H9 (cell line): ENCODE results near the gene TM9SF3. TPM values are rescaled to one million over a fixed set of nuclear protein-coding genes. Genes with fewer than 3 reads are reported as not detected.

Experiments used
- DNase-seq: peaks from one replicate; pipeline ENCODE4 v3.0.0-alpha.2; 2017
- H2AFZ ChIP-seq: one replicate; pipeline ENCODE4 v1.6.1; 2013; ENCODE audit warnings: mild to moderate bottlenecking, low read length, control low read depth, moderate library complexity
- H2AK5ac ChIP-seq: 2 replicates; pipeline ENCODE4 v1.6.1; 2013; ENCODE audit warnings: low read length, control low read depth, mixed read lengths; ENCODE audit not compliant: insufficient read length
- H2BK120ac ChIP-seq: one replicate; pipeline ENCODE4 v1.6.1; 2013; ENCODE audit warnings: low read depth, mild to moderate bottlenecking, low read length, control low read depth, inconsistent platforms; ENCODE audit not compliant: poor library complexity, severe bottlenecking
- H2BK12ac ChIP-seq: 2 replicates; pipeline ENCODE4 v1.6.1; 2013; ENCODE audit warnings: low read length, control low read depth, mixed read lengths, low read depth; ENCODE audit not compliant: insufficient read length
- H2BK15ac ChIP-seq: 2 replicates; pipeline ENCODE4 v1.6.1; 2013; ENCODE audit warnings: low read depth, low read length, control low read depth
- H2BK20ac ChIP-seq: one replicate; pipeline ENCODE4 v1.6.1; 2013; ENCODE audit warnings: low read depth, mild to moderate bottlenecking, low read length, control low read depth, inconsistent platforms; ENCODE audit not compliant: poor library complexity, severe bottlenecking
- H2BK5ac ChIP-seq: 2 replicates; pipeline ENCODE4 v1.6.1; 2013; ENCODE audit warnings: low read length, control low read depth, mixed read lengths; ENCODE audit not compliant: insufficient read length
- H3K14ac ChIP-seq: 2 replicates; pipeline ENCODE4 v1.6.1; 2013; ENCODE audit warnings: low read length, control low read depth; ENCODE audit not compliant: insufficient read depth
- H3K18ac ChIP-seq: 2 replicates; pipeline ENCODE4 v1.6.1; 2013; ENCODE audit warnings: low read depth, mild to moderate bottlenecking, mixed read lengths, low read length, control low read depth; ENCODE audit not compliant: insufficient read length
- H3K23ac ChIP-seq: 2 replicates; pipeline ENCODE4 v1.6.1; 2013; ENCODE audit warnings: low read length, control low read depth, mixed read lengths, low read depth; ENCODE audit not compliant: insufficient read length
- H3K23me2 ChIP-seq: 2 replicates; pipeline ENCODE4 v1.6.1; 2013; ENCODE audit warnings: low read depth, mild to moderate bottlenecking, mixed read lengths, low read length, control low read depth; ENCODE audit not compliant: insufficient read length, poor library complexity, severe bottlenecking
- H3K27ac ChIP-seq: 2 replicates; pipeline ENCODE4 v1.5.1; 2013; ENCODE audit warnings: low read length, control low read depth, mixed read lengths, low read depth; ENCODE audit not compliant: insufficient read length
- H3K27me3 ChIP-seq: 2 replicates; pipeline ENCODE4 v1.6.1; 2013; ENCODE audit warnings: low read length, control low read depth, inconsistent platforms; ENCODE audit not compliant: insufficient read depth
- H3K4ac ChIP-seq: 2 replicates; pipeline ENCODE4 v1.6.1; 2013; ENCODE audit warnings: low read depth, mild to moderate bottlenecking, control low read depth, inconsistent platforms, low read length, moderate library complexity
- H3K4me1 ChIP-seq: 2 replicates; pipeline ENCODE4 v1.6.1; 2013; ENCODE audit warnings: low read length, control low read depth, inconsistent platforms; ENCODE audit not compliant: insufficient read depth
- H3K4me2 ChIP-seq: 2 replicates; pipeline ENCODE4 v1.6.1; 2013; ENCODE audit warnings: low read length, control low read depth, mixed read lengths; ENCODE audit not compliant: insufficient read length, insufficient read depth
- H3K56ac ChIP-seq: 2 replicates; pipeline ENCODE4 v1.6.1; 2013; ENCODE audit warnings: low read depth, mild to moderate bottlenecking, mixed read lengths, low read length, control low read depth; ENCODE audit not compliant: insufficient read length
- H3K79me1 ChIP-seq: 2 replicates; pipeline ENCODE4 v1.6.1; 2013; ENCODE audit warnings: low read depth, mild to moderate bottlenecking, moderate library complexity, low read length, control low read depth, inconsistent platforms; ENCODE audit not compliant: insufficient read depth, poor library complexity, severe bottlenecking
- H3K79me2 ChIP-seq: 2 replicates; pipeline ENCODE4 v1.6.1; 2013; ENCODE audit warnings: low read length, control low read depth, inconsistent platforms; ENCODE audit not compliant: insufficient read depth
- H3K9ac ChIP-seq: 2 replicates; pipeline ENCODE4 v1.6.1; 2013; ENCODE audit warnings: low read length, control low read depth, mixed read lengths; ENCODE audit not compliant: insufficient read length; ENCODE audit errors: extremely low read depth
- H3K9me3 ChIP-seq: one replicate; pipeline ENCODE4 v1.6.1; 2013; ENCODE audit warnings: low read depth, low read length, inconsistent platforms; ENCODE audit not compliant: control insufficient read depth
- H3T11ph ChIP-seq: one replicate; pipeline ENCODE4 v1.6.1; 2013; ENCODE audit warnings: mild to moderate bottlenecking, low read length, control low read depth, inconsistent platforms
- H4K20me1 ChIP-seq: one replicate; pipeline ENCODE4 v1.6.1; 2013; ENCODE audit not compliant: control insufficient read depth, insufficient read length, insufficient read depth
- H4K5ac ChIP-seq: 2 replicates; pipeline ENCODE4 v1.6.1; 2013; ENCODE audit warnings: low read depth, mild to moderate bottlenecking, mixed read lengths, low read length, control low read depth; ENCODE audit not compliant: insufficient read length
- H4K8ac ChIP-seq: replicated peaks from 2 replicates; pipeline ENCODE4 v1.6.1; 2013; ENCODE audit warnings: low read length, control low read depth, mixed read lengths, low read depth; ENCODE audit not compliant: insufficient read length
- H4K91ac ChIP-seq: 2 replicates; pipeline ENCODE4 v1.6.1; 2013; ENCODE audit warnings: low read depth, mild to moderate bottlenecking, moderate library complexity, mixed read lengths, low read length, control low read depth; ENCODE audit not compliant: insufficient read length
- H3K27ac Mint-ChIP-seq, 3 experiments: 2 replicates in 2 of 3; 3 replicates in 1 of 3; pipeline ENCODE4 v1.8.0; 2020 to 2021; ENCODE audit warnings: mixed read lengths in 3 of 3, mild to moderate bottlenecking in 1 of 3, moderate library complexity in 1 of 3
- H3K27me3 Mint-ChIP-seq: 2 replicates; pipeline ENCODE4 v1.8.0; 2021; ENCODE audit warnings: low read depth, mild to moderate bottlenecking, moderate library complexity, mixed read lengths
- H3K36me3 Mint-ChIP-seq, 3 experiments: 2 replicates in 2 of 3; 3 replicates in 1 of 3; pipeline ENCODE4 v1.8.0; 2020 to 2021; ENCODE audit warnings: low read depth in 3 of 3, mixed read lengths in 3 of 3; ENCODE audit not compliant: insufficient read depth in 1 of 3
- H3K4me1 Mint-ChIP-seq, 2 experiments: 2 replicates each; pipeline ENCODE4 v1.8.0; 2020; ENCODE audit warnings: mixed read lengths in 2 of 2
- H3K4me3 Mint-ChIP-seq, 2 experiments: 2 replicates in 1 of 2; 3 replicates in 1 of 2; pipeline ENCODE4 v1.8.0; 2020 to 2021; ENCODE audit warnings: mild to moderate bottlenecking in 2 of 2, mixed read lengths in 2 of 2, moderate library complexity in 1 of 2
- H3K9me3 Mint-ChIP-seq, 2 experiments: 2 replicates in 1 of 2; 3 replicates in 1 of 2; pipeline ENCODE4 v1.8.0; 2020; ENCODE audit warnings: mild to moderate bottlenecking in 2 of 2, mixed read lengths in 2 of 2, moderate library complexity in 1 of 2
- WGBS: extraction: QIAGEN DNeasy Blood & Tissue Kit; methylation state at CpG from one replicate; pipeline ENCODE4 v1.1.7; 2013; ENCODE audit warnings: missing lambda C conversion rate, low lambda C conversion rate, mixed read lengths; ENCODE audit not compliant: insufficient read length; ENCODE audit errors: extremely low coverage; 5-methylcytosine and 5-hydroxymethylcytosine counted together
- total RNA-seq: library from RNA; stranded (reverse); gene quantifications from 2 replicates; pipeline ENCODE4 v1.2.1, GENCODE V29; 2021
- TF ChIP-seq, protein P1 (sequence below): fragments of 200-600 bp; sonication (generic); conservative IDR thresholded peaks from 3 replicates; pipeline ENCODE4 v1.8.0; 2021; ENCODE audit warnings: antibody characterized with exemption, mild to moderate bottlenecking

Gene TM9SF3
- total RNA-seq, 1 experiment from 2014 or later = 120 TPM

DNA sequence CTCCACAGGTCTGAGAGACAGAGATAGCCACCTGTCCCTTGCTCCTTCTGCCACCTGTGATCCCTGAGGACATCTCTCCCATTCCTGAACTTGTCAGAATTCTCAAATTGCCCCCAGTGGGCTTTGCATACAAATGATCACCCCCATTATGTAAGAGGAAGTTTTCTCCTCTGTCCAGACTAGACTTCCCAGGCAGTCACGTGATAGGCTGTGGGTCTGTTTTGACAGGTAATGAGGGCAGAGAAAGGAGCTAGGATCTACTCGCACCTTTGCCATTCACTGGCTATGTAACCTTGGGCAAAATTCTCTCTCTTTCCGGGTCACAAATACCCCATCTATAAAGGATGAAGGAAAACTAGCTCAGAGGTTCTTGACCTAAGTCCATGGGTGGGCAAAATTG is 21.4 kb upstream of the TM9SF3 start:
- Histone ChIP-seq H2AFZ (no peak overlapping the region), H3K27me3 (no peaks in the 10 kb centered on the region), H4K20me1 (no peaks in the 10 kb centered on the region), H4K91ac (no peak overlapping the region), H3K9me3 (no peaks in the 10 kb centered on the region), H3K4me2 (no peak overlapping the region), H3K23me2 (no peaks in the 10 kb centered on the region), H3K9ac (no peak overlapping the region), H2BK15ac (no peak overlapping the region), H4K8ac (no peak overlapping the region), H2BK20ac (no peak overlapping the region), H3K4ac (no peak overlapping the region), H3K79me2 (no peaks in the 10 kb centered on the region), H3K18ac (no peak overlapping the region), H3K79me1 (no peaks in the 10 kb centered on the region), H2BK120ac (no peak overlapping the region), H3K4me1 (no peaks in the 10 kb centered on the region), H3K14ac (no peak overlapping the region), H3T11ph (no peak overlapping the region), H4K5ac (no peak overlapping the region), H2AK5ac (no peak overlapping the region), H2BK5ac (no peak overlapping the region), H2BK12ac (no peak overlapping the region), H3K56ac (no peak overlapping the region), H3K27ac (no peak overlapping the region), H3K23ac (no peak overlapping the region)
- no peak for DNase-seq
- no peaks in the 10 kb centered on the region for H3K27me3 Mint-ChIP-seq
- H3K27ac Mint-ChIP-seq = no peak overlapping the region
- no CpG with 5 or more reads among the region's 3 CpGs for WGBS
- peaks cover 10 to 15% of the 10 kb centered on the region in 2 experiments for H3K4me1 Mint-ChIP-seq
- H3K36me3 Mint-ChIP-seq = no peaks in the 10 kb centered on the region
- no peak overlapping the region for H3K4me3 Mint-ChIP-seq
- TF ChIP-seq, protein P1, sequence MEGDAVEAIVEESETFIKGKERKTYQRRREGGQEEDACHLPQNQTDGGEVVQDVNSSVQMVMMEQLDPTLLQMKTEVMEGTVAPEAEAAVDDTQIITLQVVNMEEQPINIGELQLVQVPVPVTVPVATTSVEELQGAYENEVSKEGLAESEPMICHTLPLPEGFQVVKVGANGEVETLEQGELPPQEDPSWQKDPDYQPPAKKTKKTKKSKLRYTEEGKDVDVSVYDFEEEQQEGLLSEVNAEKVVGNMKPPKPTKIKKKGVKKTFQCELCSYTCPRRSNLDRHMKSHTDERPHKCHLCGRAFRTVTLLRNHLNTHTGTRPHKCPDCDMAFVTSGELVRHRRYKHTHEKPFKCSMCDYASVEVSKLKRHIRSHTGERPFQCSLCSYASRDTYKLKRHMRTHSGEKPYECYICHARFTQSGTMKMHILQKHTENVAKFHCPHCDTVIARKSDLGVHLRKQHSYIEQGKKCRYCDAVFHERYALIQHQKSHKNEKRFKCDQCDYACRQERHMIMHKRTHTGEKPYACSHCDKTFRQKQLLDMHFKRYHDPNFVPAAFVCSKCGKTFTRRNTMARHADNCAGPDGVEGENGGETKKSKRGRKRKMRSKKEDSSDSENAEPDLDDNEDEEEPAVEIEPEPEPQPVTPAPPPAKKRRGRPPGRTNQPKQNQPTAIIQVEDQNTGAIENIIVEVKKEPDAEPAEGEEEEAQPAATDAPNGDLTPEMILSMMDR = no peak
- no peaks in the 10 kb centered on the region for H3K9me3 Mint-ChIP-seq
